GM19238 (cell line): ENCODE data around the gene MATN4.

Source experiments
- DNase-seq: peaks from one replicate; pipeline ENCODE4 v3.0.0; 2011; ENCODE audit warnings: low spot score; ENCODE audit not compliant: insufficient read length

The MATN4 gene

DNA sequence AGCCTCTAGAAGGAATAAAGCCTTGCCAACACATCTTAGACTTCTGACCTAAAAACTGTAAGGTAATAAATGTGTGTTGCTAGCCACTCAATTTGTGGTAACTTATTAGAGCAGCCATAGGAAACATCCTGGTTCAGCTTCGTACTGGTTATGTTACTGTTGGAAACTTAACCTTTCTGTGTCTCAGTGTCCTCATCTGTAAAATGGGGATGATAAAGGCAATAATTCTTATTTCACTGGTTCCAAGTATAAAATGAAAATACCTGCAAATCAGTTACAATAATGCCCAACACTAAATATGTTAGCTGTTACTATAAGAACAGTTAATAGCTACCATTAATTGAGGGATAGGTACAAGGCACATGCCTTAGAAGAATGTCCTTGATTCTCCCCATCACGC is 15.8 kb downstream of the MATN4 start:
- DNase-seq, result no peak

DNA sequence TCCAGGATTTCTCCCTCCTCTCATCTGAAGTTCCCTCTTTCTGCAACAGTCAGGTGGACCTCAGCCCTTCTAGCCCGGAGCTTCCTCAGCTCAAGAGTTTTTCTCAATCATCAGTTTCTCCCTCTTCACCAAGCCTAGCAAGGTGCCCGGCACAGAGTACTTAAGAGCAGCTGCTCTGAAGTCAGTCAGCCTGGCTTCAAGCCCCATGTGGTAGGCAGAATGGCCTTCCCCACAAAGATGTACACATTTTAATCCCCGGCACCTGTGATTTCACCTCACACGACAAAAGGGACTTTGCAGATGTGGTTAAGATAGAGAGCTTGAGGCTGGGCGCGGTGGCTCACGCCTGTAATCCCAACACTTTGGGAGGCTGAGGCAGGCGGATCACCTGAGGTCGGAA is 16.6 kb downstream of the MATN4 start:
- DNase-seq, result no peak

DNA sequence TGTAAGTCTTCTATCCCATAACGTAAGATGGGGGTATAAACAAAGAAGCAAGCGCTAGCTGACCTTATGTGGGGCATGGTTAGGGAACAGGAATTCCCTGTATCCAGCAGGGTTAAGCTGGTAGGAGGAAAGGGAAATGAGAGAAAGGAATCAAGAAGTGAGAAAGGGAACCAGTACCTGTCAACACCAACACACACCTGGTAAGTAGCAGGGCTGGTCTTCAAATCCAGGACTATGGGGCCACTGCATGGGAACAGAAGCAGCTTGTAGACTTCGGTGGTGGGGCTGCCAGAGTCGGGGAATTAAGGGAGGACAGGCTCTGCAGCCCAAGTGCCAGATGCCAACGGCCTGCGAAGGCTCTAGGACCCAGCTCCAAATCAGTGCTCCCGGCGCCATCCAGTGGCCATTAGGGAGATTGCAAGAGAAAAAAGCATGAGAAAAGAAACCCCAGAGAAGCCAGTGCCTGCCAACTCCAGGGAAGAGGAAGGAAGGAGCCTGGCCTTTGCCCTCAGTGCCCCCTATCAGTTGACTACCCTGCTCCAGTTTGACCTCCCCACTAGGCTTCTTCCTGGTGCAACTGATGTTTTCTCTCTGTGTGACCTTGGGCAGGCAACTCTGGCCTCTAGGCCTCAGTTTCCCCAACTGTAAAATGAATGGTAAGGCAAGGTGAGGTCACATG is 17.3 kb downstream of the MATN4 start:
- peak; percentile 64 for DNase-seq

DNA sequence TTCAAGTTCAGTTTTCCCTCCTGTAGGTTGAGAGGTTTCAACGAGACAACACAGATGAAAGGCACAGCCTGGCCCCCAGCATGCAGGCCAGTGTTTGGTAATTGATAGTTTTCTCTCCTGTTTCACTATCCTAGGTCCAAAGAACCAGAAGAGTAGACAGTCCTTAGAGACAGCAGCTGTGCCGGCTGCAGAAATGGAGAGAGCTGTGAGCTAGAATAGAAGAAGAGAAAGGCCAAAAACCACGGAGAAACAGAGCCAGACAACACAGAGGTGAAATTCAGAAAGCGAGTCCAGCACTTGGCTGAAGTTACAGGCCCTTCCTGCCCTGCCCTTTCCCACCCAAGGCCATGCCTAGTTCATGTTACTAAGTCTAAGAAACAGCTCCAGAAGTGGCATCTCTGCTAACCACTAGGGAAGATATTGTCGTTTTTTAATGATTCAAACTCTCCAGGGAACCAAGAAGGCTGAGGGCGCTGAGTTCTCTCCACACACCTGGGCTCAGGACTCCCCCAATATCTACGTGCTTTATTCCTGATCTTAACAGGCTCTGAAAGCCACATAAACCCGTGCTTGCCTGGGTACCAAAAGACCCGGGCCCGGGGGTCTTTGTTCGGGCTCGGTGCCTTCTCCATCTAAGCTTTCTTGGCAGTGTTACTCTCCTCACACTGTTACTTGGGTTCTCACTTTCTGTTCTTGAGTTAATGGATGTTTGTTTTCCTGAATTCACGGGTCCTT is 18.0 kb downstream of the MATN4 start:
- DNase-seq, result no peak

DNA sequence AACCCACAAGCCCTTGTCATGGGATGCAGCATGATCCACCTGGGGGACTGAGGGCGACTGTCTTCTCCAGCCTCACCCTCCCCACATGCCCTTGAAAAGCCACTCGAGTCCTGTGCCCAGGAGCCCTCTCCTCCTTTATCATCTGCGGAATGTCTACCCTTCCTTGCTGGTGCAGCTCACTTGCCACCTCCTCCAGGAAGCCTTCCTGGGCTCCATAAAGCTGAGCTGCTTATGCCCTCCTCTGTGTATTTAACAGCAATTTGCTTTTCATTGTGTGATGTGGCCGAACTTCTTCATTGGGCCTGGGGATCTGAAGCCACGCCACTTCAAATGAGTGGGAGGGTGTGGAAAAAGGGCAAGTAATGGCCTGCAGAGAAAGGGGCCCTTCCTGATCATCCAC is 19.2 kb downstream of the MATN4 start:
- DNase-seq, result no peak

DNA sequence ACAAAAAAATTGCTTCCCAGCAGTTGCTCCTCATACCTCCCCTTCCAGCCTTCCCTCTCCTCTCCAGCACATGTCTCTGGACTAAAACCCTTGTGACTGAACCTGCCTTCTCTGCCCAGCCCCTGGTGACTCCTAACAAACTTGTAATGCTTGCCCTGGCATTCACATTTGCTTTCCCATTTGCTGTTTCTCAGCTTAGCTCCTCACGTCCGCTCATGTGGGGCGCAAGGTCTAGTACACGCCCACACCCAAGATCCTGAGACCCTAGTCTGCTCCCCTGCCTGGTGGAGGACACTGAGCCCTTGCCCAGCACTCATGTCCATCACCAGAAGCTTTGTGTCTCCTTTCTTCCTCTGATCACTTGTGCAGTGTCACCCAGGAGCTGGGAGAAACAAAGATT is 19.7 kb downstream of the MATN4 start:
- no peak for DNase-seq

DNA sequence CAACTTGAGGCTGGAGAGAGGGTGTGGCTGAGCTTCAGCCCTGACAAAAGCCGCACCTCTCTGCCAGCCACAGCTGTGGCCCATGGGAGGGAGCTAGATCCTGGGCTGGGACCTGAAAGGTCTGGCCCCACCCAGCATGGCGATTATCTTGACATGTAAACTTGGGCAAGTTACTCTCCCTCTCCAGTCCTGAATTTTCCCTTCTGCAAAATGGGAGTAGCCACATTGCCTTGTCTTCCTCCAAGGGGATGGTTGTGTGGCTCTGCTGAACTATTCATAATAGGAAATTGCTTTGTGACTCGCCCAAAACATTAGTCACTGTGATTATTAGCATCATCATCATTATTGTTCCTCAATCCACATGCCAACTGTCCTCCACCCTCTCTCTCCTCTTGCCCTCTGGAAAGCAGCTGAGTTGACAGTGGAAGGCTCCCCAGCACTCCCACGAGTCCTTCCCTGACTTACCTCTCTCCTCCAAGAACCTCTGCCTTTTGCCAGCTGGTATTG is 24.5 kb downstream of the MATN4 start:
- no peak for DNase-seq

DNA sequence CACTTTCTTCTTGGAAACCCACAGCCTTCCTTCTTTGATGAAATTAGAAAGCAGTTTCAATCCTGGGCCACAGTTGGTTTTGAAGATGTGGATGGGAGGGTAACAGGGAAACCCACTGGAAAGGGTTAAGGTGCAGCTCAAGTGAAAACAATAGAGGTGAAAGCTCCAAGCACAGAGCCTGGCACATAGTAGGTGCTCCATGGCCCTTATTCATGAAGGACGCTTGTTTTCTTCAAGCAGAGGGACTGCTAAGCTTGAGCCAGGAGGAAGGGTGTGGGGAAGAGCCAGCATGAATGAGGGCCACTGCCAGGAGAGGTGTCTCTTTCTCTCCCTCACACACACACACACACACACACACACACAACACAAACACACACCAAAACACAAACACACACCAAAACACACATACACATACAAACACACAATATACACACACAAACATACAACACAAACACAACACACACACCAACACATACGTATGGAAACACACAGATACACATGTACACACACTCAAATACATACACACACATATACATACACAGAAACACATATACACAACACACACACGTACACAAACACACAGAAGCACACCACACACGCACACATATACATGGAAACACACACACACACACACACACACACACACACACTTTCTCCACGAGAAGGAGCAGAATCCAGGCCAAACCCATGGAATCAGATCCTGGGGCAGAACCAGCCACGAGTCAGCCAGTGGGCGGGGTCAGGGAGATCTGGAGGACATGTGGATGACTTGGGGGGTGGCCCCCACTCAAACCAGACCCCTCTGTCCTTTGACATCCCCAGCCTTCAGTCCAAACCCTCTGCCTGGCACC is 25.2 kb downstream of the MATN4 start:
- no peak for DNase-seq

DNA sequence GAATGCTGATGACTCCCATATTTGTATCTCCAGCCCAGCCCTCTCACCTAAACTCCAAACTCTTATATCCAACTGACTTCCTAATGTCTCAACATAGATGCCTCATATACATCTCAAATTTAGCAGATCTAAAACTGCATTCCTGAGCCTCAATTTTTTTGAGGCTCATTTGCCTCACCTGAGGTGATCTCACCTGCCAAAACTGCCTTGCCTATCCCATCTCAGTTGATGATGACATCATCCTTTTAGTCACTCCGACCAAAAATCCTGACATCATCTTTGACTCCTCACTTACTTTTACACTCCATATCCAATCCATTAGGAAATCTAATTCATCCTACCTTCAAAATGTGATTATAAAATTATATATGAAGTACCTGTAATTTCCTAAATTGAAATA is 28.1 kb downstream of the MATN4 start:
- DNase-seq, result no peak

DNA sequence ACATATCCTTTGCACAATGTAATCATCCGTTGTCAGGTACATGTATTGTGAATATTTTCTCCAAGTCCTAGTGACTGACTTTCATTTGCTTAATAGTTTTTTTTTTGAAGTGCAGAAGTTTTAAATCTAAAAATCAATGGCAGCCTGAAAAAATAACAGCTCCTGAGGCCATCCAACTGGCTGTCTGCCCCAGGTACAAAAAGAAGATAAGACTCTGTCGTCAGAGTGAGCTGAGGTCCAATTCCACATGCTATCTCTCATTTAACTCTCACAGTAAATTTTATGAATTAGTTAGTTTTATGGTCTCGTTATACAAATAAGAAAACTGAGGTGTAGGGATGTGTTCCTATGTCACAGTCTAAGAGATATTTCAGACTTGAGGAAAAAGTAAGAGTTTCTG is 32.8 kb downstream of the MATN4 start:
- no peak for DNase-seq

DNA sequence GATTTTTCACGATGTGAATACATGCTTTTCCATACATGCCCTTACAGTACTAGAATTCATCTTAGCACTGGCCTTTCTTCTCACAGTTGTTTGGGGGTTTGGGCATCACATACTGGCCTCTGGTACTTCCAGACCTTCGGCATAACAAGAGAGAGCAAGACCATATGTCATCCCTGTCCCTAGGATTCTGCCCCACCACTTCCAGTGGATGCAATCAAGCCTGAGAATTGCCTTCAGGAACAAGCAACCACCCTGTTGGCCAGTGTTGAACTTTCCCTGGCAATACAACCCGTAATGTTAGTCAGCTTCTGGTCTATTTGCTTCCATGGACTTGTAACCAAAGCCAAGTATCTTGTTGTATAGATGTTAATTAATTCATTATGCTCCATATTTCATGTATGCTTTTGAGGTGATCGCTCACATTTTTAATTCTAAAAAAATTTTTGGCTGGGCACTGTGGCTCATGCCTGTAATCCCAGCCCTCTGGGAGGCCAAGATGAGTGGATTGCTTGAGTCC is 38.3 kb downstream of the MATN4 start:
- DNase-seq, result no peak

DNA sequence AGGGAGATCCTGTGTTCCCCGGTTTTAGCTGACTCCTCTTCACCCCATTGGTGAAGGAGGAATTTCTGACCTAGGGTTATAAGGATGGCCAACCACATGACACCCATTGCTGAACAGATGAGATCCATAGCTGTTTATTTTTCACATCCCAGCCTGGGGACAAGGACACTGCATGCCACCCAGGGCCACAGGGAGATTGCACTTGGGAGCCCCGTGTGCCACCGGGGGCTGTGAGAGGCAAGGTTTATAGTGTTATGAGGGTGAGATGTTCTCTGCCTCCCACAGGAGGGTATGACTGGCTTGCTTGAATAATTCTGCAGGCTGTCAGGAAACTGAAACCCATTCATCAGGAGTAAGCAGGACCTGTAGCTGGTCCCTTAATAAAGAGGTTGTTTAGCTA is 39.0 kb downstream of the MATN4 start:
- DNase-seq, result no peak

DNA sequence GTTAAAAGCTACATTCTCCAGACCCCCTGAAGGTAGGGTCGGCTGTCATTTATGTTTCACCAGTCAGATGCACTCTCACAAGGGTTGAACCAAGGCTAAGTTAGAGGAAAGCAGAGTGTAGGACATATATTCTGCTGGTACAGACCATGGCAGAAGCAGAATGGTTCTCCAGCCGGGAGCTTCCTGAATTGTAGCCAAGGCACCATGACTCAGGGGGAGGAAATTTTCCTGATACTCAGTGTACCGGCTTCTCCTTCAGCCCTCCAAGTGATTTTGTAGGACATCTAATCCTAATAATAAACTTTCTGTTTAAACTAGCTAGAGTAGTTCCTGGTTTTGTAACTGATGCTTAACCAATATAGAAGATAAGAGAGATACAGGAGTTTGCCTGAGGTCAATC is 39.6 kb downstream of the MATN4 start:
- no peak for DNase-seq

DNA sequence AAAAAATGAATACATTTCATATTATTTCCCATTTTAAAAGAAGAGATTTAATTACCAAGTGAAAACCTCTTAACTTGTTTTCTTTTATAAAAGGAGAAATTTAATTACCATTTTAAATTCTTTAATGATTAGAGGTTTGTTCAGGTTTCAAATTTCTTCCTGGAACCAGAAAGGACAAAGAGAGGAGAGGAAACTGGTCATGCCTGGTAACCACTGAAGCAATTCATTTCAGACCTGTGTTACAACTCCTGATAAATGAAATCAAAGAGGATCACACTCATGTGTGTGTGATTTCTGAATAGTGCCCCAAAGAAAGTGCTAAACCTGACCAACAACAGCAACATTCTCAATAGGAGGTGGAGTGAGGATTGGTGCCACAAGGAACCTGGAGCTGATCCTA is 41.1 kb downstream of the MATN4 start:
- DNase-seq, result no peak

DNA sequence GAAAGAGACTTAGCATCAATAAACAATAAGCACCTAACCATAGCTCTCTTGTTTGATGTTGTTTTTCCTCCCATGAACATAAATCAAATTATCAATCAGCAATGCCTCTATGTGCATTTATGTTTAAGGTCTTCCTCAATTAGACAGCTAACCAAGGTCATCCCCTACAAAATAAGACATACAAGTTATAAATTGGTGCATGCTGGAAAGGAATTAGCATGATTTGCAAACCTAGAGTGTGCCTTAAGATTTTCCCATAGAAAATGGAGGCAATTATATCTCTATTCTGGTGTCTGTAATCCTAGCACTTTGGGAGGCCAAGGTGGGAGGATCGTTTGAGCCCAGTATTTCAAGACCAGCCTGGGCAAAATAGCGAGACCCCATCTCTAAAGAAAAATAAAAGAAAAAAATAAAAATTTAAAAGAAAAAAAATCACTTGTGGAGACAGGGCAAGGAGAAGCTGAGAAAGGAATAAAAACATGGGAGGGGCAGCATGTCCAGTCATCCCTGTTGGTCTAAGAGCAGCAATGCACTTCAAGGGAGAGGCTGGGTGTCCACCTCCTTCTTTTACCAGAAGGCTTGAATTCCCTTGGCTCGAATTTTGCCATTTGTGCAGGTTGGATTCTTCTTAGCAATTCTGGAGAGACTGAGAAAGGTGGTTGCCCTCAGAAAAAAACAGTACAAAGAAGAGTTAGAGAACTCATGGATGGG is 44.4 kb downstream of the MATN4 start:
- no peak for DNase-seq

DNA sequence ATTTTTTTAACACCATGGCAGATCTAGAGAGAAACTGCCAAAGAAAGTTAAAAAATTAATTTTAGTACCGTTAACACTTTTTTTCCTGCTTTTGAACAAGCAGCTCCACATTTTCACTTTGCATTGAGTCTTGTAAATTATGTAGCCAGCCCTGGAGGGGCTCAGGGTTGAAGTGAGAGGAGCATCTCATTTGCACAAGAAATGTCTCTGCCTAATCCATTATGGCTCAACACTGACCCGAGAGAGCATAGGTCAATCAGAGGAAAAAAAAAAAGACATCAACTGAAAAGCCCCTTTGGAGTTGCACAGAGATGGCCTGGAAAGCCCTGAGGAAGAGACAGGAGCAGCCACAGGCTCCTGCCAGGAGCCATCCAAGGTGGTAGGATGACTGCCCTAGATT is 49.4 kb downstream of the MATN4 start:
- DNase-seq, result no peak

DNA sequence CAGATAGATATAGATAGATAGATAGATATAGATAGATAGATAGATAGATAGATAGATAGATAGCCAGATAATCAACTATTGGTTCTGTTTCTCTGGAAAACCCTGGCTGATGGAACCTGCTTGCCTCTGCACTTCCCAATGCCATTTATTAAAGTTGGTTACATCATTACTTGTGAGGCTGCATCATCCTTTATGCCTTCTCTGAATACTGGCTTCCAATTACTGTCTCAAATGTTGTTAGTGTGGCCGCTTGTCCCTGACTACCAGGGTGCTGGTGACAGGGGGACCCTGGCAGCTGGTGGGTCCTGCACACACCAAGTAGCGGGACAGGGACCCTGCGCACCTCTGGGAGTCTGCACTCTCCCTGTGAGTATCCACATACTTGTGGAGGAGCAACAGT is 49.8 kb downstream of the MATN4 start:
- no peak for DNase-seq

DNA sequence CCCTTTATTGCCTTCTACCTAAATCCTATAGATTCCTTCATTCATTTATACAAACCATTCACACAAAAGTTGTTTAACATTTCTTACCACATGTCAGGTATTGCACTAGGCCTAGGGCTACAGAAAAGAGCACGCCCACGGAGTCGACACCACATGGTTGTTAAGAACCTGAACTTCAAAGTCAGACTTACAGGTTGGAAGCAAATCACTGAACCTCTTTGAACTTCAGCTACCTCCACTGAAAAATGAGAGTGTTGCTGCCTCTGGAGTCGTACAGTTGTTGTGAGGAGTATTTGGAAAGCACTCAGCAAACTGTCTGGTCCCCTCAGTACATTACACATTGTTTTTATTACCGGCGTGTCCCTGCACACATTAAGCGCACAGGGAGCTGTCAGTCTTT is 50.4 kb downstream of the MATN4 start:
- DNase-seq, result no peak

DNA sequence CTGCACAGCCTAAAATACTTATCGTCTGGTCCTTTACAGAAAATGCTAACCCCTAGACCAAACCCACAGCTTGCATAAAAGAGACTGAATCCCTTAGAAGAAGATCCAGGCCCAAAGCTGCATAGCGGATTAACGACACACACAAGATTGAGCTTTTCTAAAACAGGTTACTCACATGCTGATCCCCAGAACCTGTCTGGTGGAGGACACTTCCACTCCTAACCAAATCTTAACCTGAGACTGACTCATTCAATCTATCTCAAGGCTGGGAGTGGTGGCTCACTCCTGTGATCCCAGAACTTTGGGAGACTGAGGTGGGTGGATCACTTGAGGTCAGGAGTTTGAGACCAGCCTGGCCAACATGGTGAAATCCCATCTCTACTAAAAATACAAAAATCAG is 50.9 kb downstream of the MATN4 start:
- DNase-seq, result no peak

DNA sequence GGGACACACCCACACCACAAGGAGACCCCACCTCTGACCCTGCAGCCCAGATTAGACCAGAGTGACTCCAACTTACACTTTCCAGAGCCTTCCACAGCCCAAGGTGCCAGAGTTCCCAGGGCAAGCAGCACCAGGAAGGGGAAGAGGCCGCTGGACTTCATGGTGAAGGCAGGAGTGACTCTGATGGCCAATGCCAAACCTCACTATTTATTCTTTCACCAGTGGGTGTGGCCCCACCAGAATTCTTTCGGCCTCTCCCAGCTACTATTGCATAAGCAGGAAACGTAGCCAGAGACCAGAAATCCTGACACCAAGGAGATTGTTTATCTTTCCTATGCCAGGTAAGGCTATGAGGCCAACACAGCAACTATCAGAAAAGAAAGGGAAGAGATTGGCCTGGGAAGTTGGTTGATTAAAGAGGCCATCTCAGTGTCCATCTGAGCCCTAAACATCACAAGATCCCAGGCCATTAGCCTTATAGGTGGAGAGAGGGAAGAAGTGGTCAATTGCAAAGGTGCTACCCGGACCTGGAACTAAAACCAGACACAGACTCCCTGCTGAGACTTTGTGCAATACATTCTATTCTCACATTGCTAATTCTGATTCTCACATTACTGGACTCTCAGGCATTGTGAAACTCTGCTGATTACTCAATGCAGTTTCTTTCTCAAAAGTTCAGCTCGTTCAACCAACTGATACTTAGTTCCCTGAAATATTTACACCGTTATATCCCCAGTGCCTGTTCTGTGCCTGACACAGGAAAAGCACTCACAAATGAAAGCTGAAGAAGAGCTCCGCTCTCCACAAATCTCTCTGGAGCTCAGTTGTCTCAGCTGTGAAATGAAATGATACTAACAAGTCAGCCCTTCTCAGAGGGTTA is 53.5 kb downstream of the MATN4 start, which contains the start of gene SLPI:
Gene SLPI (minus strand): TSS at position 182 of the 880 bp plus-strand sequence. CDS start 21 bp downstream, at position 161.
- no peak for DNase-seq
